Adrenal gland (tissue), 5 donors: ENCODE data around the gene TEX264.
"Not testable (repeated sequence)": the region's sequence is repeated elsewhere in the genome, so short reads cannot be mapped to it uniquely, and the experiment has no call there.

ENCODE experiments used
- POLR2A ChIP-seq, 2 donors: fragments of 450-650 bp; IDR thresholded peaks; one replicate each; pipeline ENCODE4 v1.6.1; 2017; ENCODE audit warnings: antibody characterized with exemption in 2 of 2, mild to moderate bottlenecking in 2 of 2, moderate library complexity in 1 of 2
- TF ChIP-seq, protein P1 (sequence below), 6 experiments: fragments of 450-650 bp in 4 of 6; fragments of 200-600 bp in 2 of 6; sonication (generic) in 1 of 6; IDR thresholded peaks; 1 replicate in 5 of 6; 2 replicates in 1 of 6; pipeline versions ENCODE4 v1.5.1 to v1.8.0; 2016 to 2021; ENCODE audit warnings: antibody characterized with exemption in 6 of 6, mild to moderate bottlenecking in 2 of 6, moderate library complexity in 1 of 6
- donor health status: DM: no; HTN: no; CAD: no.

GRCh38 chr3:51653409-51653808, 17.6 kb upstream of the TEX264 start:
- TF ChIP-seq, protein P1, sequence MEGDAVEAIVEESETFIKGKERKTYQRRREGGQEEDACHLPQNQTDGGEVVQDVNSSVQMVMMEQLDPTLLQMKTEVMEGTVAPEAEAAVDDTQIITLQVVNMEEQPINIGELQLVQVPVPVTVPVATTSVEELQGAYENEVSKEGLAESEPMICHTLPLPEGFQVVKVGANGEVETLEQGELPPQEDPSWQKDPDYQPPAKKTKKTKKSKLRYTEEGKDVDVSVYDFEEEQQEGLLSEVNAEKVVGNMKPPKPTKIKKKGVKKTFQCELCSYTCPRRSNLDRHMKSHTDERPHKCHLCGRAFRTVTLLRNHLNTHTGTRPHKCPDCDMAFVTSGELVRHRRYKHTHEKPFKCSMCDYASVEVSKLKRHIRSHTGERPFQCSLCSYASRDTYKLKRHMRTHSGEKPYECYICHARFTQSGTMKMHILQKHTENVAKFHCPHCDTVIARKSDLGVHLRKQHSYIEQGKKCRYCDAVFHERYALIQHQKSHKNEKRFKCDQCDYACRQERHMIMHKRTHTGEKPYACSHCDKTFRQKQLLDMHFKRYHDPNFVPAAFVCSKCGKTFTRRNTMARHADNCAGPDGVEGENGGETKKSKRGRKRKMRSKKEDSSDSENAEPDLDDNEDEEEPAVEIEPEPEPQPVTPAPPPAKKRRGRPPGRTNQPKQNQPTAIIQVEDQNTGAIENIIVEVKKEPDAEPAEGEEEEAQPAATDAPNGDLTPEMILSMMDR (IDR thresholded peaks at IDR 0.05), result not testable (repeated sequence)
- not testable (repeated sequence) for TF ChIP-seq POLR2A (IDR thresholded peaks at IDR 0.05)
